Esophagus (tissue), 2 donors: ENCODE data around the gene FIBCD1. TPM values are rescaled to one million over a fixed set of nuclear protein-coding genes. Genes with fewer than 3 reads are reported as not detected.
"Not testable (repeated sequence)": the region's sequence is repeated elsewhere in the genome, so short reads cannot be mapped to it uniquely, and the experiment has no call there.

Experiments
- H3K27ac ChIP-seq, 2 donors: one replicate each; pipeline ENCODE4 v1.5.1; 2013; ENCODE audit warnings: low read depth in 2 of 2, mild to moderate bottlenecking in 2 of 2, inconsistent platforms in 1 of 2, low read length in 1 of 2, moderate library complexity in 1 of 2
- H3K27me3 ChIP-seq, 2 donors: one replicate each; pipeline ENCODE4 v1.6.1; 2013; ENCODE audit warnings: low read length in 2 of 2, control low read depth in 1 of 2, mild to moderate bottlenecking in 1 of 2; ENCODE audit not compliant: insufficient read depth in 2 of 2, control insufficient read depth in 1 of 2
- H3K36me3 ChIP-seq, 2 donors: one replicate each; pipeline ENCODE4 v1.6.1; 2013; ENCODE audit warnings: low read length in 1 of 2; ENCODE audit not compliant: control insufficient read depth in 2 of 2, insufficient read depth in 2 of 2
- H3K4me1 ChIP-seq, 2 donors: one replicate each; pipeline ENCODE4 v1.6.1; 2013; ENCODE audit warnings: low read length in 1 of 2; ENCODE audit not compliant: control insufficient read depth in 2 of 2, insufficient read depth in 2 of 2
- H3K4me3 ChIP-seq, 2 donors: one replicate each; pipeline ENCODE4 v1.5.1; 2013; ENCODE audit warnings: low read length in 2 of 2, mild to moderate bottlenecking in 2 of 2, low read depth in 1 of 2, moderate library complexity in 1 of 2
- H3K9me3 ChIP-seq, 2 donors: one replicate each; pipeline ENCODE4 v1.6.1; 2013; ENCODE audit warnings: mild to moderate bottlenecking in 2 of 2, low read depth in 1 of 2, low read length in 1 of 2, moderate library complexity in 1 of 2; ENCODE audit not compliant: control insufficient read depth in 2 of 2, insufficient read depth in 1 of 2
- WGBS, 2 donors: extraction: QIAGEN DNeasy Blood & Tissue Kit; methylation state at CpG; one replicate each; pipeline ENCODE4 v1.1.7; 2013; 5-methylcytosine and 5-hydroxymethylcytosine counted together
- polyA plus RNA-seq, 2 donors: library from polyadenylated mRNA; stranded (reverse); fragments of 200-250 nt; gene quantifications; one replicate each; pipeline ENCODE4 v1.2.3, GENCODE V29; 2013
- donor health status: healthy with polysubstance abuse.
- donor health status: Bipolar disorder and iron deficiency.

FIBCD1 gene
- polyA plus RNA-seq, 2 donors, result 0.06 to 0.24 TPM

DNA sequence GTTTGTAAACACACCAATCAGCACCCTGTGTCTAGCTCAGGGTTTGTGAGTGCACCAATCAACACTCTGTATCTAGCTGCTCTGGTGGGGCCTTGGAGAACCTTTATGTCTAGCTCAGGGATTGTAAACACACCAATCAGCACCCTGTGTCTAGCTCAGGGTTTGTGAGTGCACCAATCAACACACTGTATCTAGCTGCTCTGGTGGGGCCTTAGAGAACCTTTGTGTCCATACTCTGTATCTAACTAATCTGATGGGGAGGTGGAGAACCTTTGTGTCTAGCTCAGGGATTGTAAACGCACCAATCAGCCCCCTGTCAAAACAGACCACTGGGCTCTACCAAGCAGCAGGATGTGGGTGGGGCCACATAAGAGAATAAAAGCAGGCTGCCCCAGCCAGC lies 28.4 kb downstream of the FIBCD1 start:
- WGBS, 2 donors, result 50 to 60% methylated on average over 1 of the region's 1 CpG

DNA sequence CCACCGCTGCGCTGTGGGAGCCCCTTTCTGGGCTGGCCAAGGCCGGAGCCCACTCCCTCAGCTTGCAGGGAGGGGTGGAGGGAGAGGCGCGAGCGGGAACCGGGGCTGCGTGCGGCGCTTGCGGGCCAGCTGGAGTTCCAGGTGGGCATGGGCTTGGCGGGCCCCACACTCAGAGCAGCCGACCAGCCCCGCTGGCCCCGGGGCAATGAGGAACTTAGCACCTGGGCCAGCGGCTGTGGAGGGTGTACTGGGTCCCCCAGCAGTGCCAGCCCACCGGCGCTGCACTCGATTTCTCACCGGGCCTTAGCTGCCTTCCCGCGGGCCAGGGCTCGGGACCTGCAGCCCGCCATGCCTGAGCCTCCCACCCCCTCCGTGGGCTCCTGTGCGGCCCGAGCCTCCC lies 29.0 kb downstream of the FIBCD1 start:
- H3K9me3 ChIP-seq, H3K36me3 ChIP-seq, H3K4me1 ChIP-seq, H3K4me3 ChIP-seq, H3K27me3 ChIP-seq, H3K27ac ChIP-seq: not testable (repeated sequence)
- 88 to 91% methylated on average over 17 to 27 of the region's 27 CpGs for WGBS, 2 donors

More for the DNA sequence above, 28.4 kb downstream of the FIBCD1 start:
- H3K27ac ChIP-seq, H3K4me3 ChIP-seq, H3K9me3 ChIP-seq, H3K27me3 ChIP-seq, H3K4me1 ChIP-seq, H3K36me3 ChIP-seq: not testable (repeated sequence)

- peaks cover 0 to 2% of the 10 kb centered on the region in 2 donors for H3K4me1 ChIP-seq
- no peaks in the 10 kb centered on the region for H3K9me3 ChIP-seq
- no peak overlapping the region for H3K4me3 ChIP-seq
- 78 to 84% methylated on average over 17 to 19 of the region's 19 CpGs for WGBS, 2 donors
- no peak overlapping the region for H3K27ac ChIP-seq
- H3K36me3 ChIP-seq, result no peaks in the 10 kb centered on the region
- H3K27me3 ChIP-seq, result no peaks in the 10 kb centered on the region
Observed at GRCh38 chr9:130908878-130909355, 30.1 kb downstream of the FIBCD1 start.

DNA sequence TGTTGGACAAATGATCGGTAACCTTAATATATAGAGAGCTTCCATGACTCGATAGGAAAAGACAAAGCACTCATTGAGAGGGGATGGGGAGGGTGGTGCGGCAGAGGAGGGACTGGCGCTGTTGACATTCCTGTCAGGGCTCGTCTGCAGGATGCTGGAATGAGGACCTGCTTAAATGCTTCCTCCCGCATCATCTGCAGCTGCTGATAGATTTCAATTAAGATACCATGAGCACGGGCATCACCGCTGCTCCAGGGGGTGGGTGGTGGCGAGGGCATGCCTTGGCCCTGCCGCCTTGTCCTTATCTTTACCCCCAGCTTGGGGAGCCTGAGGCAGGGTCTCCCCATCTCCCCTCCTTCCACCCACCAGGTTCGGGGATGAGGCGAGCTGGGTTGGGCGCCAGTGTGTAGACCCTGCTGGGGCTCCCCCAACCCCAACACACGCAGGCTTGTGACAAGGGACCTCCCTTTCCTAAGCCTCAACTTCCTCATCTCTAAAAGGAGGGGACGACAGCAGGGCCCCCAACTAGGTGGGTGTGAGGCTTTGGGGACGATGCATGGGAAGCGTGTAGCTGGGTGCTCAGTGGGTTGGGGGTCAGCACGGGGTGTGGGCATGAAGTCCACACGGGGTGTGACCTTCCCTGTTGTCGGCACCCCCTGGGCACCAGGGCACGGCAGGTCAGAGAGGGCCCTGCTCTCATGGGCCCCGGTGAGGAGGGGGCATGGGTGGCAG lies 30.7 kb downstream of the FIBCD1 start:
- peaks cover 0 to 2% of the 10 kb centered on the region in 2 donors for H3K4me1 ChIP-seq
- H3K4me3 ChIP-seq, result no peak overlapping the region
- H3K9me3 ChIP-seq, result no peaks in the 10 kb centered on the region
- WGBS, 2 donors, result 61 to 64% methylated on average over 21 to 22 of the region's 22 CpGs
- H3K36me3 ChIP-seq, result no peaks in the 10 kb centered on the region
- no peak overlapping the region for H3K27ac ChIP-seq
- no peaks in the 10 kb centered on the region for H3K27me3 ChIP-seq

DNA sequence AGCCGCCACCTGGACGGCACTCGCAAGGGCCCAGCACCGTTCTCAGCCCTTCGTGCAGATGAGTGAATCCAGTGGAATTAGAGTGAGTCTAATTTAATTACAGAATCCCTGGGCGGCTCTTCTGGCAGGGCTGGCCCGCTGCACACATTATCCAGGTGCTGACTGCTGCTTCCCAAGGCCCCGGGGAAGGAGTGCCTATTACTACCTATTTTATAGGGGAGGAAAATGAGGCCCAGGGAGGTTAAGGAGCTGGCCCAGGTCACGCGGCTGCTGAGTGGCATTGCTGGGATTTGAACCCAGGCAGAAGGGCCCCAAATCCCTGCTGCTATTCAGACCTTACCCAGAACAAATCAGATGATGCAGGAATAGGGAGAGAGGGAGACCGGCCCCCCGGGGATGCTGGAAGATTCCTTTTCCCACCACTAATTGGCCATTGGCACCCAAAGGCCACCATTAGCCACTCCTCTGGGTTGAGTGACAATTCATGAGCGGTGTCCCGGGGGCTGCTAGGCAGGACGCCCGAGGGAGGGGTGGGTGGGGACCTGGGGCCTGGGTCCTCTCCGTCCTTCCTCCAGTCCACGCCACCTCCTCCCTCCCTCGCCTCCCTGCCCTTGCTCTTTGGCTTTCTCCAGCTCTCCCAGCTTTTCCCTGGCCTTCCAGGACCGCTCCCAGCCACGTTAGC lies 32.2 kb downstream of the FIBCD1 start:
- no peak overlapping the region for H3K4me3 ChIP-seq
- no peaks in the 10 kb centered on the region for H3K9me3 ChIP-seq
- 77 to 78% methylated on average over 20 to 21 of the region's 21 CpGs for WGBS, 2 donors
- H3K36me3 ChIP-seq, result no peaks in the 10 kb centered on the region
- peaks cover 0 to 2% of the 10 kb centered on the region in 2 donors for H3K4me1 ChIP-seq
- no peak overlapping the region for H3K27ac ChIP-seq
- H3K27me3 ChIP-seq, result no peaks in the 10 kb centered on the region

- 78 to 80% methylated on average over 24 of the region's 24 CpGs for WGBS, 2 donors
- Histone ChIP-seq H3K27me3 (no peaks in the 10 kb centered on the region), H3K4me3 (no peak overlapping the region), H3K36me3 (no peaks in the 10 kb centered on the region), H3K4me1 (no peaks in the 10 kb centered on the region), H3K9me3 (no peaks in the 10 kb centered on the region), H3K27ac (no peak overlapping the region)
Observed at GRCh38 chr9:130905902-130906734, 32.9 kb downstream of the FIBCD1 start.

GRCh38 chr9:130905125-130905901 lies 33.7 kb downstream of the FIBCD1 start:
- Histone ChIP-seq H3K4me3 (no peak overlapping the region), H3K27ac (no peak overlapping the region), H3K4me1 (no peaks in the 10 kb centered on the region), H3K36me3 (no peaks in the 10 kb centered on the region), H3K9me3 (no peaks in the 10 kb centered on the region), H3K27me3 (no peaks in the 10 kb centered on the region)
- 88 to 91% methylated on average over 24 of the region's 24 CpGs for WGBS, 2 donors

GRCh38 chr9:130904070-130905044 lies 34.7 kb downstream of the FIBCD1 start:
- Histone ChIP-seq H3K27me3 (no peaks in the 10 kb centered on the region), H3K36me3 (no peaks in the 10 kb centered on the region), H3K27ac (no peak overlapping the region), H3K9me3 (no peaks in the 10 kb centered on the region), H3K4me1 (no peaks in the 10 kb centered on the region), H3K4me3 (no peak overlapping the region)
- 82 to 83% methylated on average over 48 of the region's 48 CpGs for WGBS, 2 donors
